SK-N-SH treated with all-trans-retinoic acid at 6 μM for 48 hours (cell line): ENCODE results near the gene P2RY10.

Source experiments
- ATAC-seq: fragments of 200-7000 bp; cut with Tn5 transposase; 3 replicates; pipeline ENCODE4 v1.9.1; 2020; ENCODE audit warnings: mild to moderate bottlenecking, moderate library complexity
- ARNTL ChIP-seq: fragments of 450-650 bp; formaldehyde crosslinking; IDR thresholded peaks from 2 replicates; pipeline ENCODE4 v1.5.0; 2020; ENCODE audit warnings: low read depth, mild to moderate bottlenecking, moderate library complexity, borderline replicate concordance
- BACH2 ChIP-seq: fragments of 250-450 bp; sonication (Bioruptor Pico); IDR thresholded peaks from 2 replicates; pipeline ENCODE4 v1.9.0; 2021; ENCODE audit warnings: mild to moderate bottlenecking, borderline replicate concordance
- CSDC2 ChIP-seq: fragments of 250-450 bp; sonication (Bioruptor Pico); IDR thresholded peaks from 2 replicates; pipeline ENCODE4 v1.5.0; 2020; ENCODE audit warnings: mild to moderate bottlenecking, moderate library complexity
- ESRRG ChIP-seq: fragments of 250-450 bp; sonication (Bioruptor Pico); IDR thresholded peaks from 2 replicates; pipeline ENCODE4 v1.6.1; 2021; ENCODE audit warnings: mild to moderate bottlenecking
- GLIS3 ChIP-seq: fragments of 250-450 bp; sonication (Bioruptor Pico); IDR thresholded peaks from 2 replicates; pipeline ENCODE4 v1.5.0; 2020; ENCODE audit warnings: mild to moderate bottlenecking, moderate library complexity
- ISL1 ChIP-seq: fragments of 250-450 bp; sonication (Bioruptor Pico); IDR thresholded peaks from 2 replicates; pipeline ENCODE4 v2.1.2; 2022; ENCODE audit warnings: mild to moderate bottlenecking, moderate library complexity
- OSR1 ChIP-seq: fragments of 250-450 bp; sonication (Bioruptor Pico); IDR thresholded peaks from 2 replicates; pipeline ENCODE4 v1.8.0; 2022; ENCODE audit warnings: moderate library complexity, mild to moderate bottlenecking, inconsistent platforms
- PPARA ChIP-seq: fragments of 250-450 bp; sonication (Bioruptor Pico); IDR thresholded peaks from 2 replicates; pipeline ENCODE4 v1.5.0; 2020; ENCODE audit warnings: mild to moderate bottlenecking, borderline replicate concordance
- RARB ChIP-seq: fragments of 250-450 bp; sonication (Bioruptor Pico); IDR thresholded peaks from 2 replicates; pipeline ENCODE4 v1.8.0; 2021; ENCODE audit warnings: mild to moderate bottlenecking, moderate library complexity
- SNAI2 ChIP-seq: fragments of 250-450 bp; sonication (Bioruptor Pico); IDR thresholded peaks from 2 replicates; pipeline ENCODE4 v1.5.0; 2020; ENCODE audit warnings: mild to moderate bottlenecking, moderate library complexity
- TCF4 ChIP-seq: fragments of 250-450 bp; sonication (Bioruptor Pico); IDR thresholded peaks from 2 replicates; pipeline ENCODE4 v1.8.0; 2021; ENCODE audit warnings: mild to moderate bottlenecking, moderate library complexity, borderline replicate concordance
- TOX ChIP-seq: fragments of 250-450 bp; sonication (Bioruptor Pico); IDR thresholded peaks from 2 replicates; pipeline ENCODE4 v1.8.0; 2021; ENCODE audit warnings: mild to moderate bottlenecking, moderate library complexity, borderline replicate concordance
- ZFP3 ChIP-seq: fragments of 250-450 bp; sonication (Bioruptor Pico); IDR thresholded peaks from 2 replicates; pipeline ENCODE4 v1.5.0; 2020; ENCODE audit warnings: mild to moderate bottlenecking, moderate library complexity
- ZNF565 ChIP-seq: fragments of 450-650 bp; formaldehyde crosslinking; conservative IDR thresholded peaks from 2 replicates; pipeline ENCODE4 v1.5.0; 2020; ENCODE audit warnings: low read depth, mild to moderate bottlenecking, moderate library complexity
- ZNF70 ChIP-seq: fragments of 450-650 bp; formaldehyde crosslinking; IDR thresholded peaks from 2 replicates; pipeline ENCODE4 v1.5.0; 2020; ENCODE audit warnings: mild to moderate bottlenecking, moderate library complexity
- ZNF8 ChIP-seq: fragments of 450-650 bp; formaldehyde crosslinking; IDR thresholded peaks from 2 replicates; pipeline ENCODE4 v1.5.0; 2020; ENCODE audit warnings: mild to moderate bottlenecking, moderate library complexity
- TF ChIP-seq, protein P1 (sequence below): fragments of 250-450 bp; sonication (Bioruptor Pico); IDR thresholded peaks from 2 replicates; pipeline ENCODE4 v1.8.0; 2020; ENCODE audit warnings: mild to moderate bottlenecking, moderate library complexity, borderline replicate concordance
- TF ChIP-seq, protein P2 (sequence below): fragments of 250-450 bp; sonication (Bioruptor Pico); IDR thresholded peaks from 2 replicates; pipeline ENCODE4 v1.8.0; 2021; ENCODE audit warnings: low read depth, mild to moderate bottlenecking, moderate library complexity, borderline replicate concordance
- TF ChIP-seq, protein P3 (sequence below): fragments of 250-450 bp; sonication (Bioruptor Pico); IDR thresholded peaks from 2 replicates; pipeline ENCODE4 v1.5.0; 2020; ENCODE audit warnings: mild to moderate bottlenecking, moderate library complexity
- TF ChIP-seq, protein P4 (sequence below): fragments of 250-450 bp; sonication (Bioruptor Pico); IDR thresholded peaks from 2 replicates; pipeline ENCODE4 v1.5.1; 2021; ENCODE audit warnings: mild to moderate bottlenecking, moderate library complexity

The P2RY10 gene

DNA sequence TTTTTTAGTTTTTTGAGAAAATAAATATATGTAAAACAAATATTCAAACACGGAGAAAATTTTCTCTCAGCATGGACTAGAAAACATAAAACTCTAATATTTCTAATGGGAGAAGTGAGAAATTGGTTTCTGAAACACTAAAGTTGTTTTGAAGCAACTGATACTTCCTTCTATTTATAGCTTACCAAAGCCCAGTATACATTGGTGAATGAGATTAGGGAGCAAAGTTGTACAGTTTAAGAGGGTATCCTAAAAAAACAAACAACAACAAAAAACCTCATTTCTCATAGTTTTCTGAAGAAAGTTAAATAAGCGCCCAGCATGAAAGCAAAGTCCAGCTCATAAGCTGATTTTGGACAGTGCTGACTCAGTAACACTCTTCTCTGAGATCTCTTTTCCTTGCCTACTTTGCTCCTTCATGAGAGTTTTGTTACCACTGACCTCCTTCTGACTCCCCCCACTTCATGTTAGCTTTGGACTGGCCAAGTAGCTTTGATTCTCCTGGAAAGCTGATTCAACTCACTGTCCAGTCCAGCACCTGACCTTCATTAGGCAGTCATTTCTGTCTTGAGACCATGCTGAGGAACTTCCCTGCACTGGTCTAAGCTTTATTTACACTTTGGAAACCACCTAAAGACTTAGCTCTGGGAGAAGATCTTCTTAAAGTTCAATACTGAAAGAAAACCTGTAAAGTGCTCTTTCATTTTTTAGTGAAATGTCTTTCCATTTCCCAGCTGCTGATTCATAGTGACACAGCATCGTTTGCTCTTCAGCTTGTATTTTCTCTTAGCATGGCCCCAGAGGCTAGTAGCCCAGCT is 21.8 kb upstream of the P2RY10 start:
- TF ChIP-seq, protein P1, sequence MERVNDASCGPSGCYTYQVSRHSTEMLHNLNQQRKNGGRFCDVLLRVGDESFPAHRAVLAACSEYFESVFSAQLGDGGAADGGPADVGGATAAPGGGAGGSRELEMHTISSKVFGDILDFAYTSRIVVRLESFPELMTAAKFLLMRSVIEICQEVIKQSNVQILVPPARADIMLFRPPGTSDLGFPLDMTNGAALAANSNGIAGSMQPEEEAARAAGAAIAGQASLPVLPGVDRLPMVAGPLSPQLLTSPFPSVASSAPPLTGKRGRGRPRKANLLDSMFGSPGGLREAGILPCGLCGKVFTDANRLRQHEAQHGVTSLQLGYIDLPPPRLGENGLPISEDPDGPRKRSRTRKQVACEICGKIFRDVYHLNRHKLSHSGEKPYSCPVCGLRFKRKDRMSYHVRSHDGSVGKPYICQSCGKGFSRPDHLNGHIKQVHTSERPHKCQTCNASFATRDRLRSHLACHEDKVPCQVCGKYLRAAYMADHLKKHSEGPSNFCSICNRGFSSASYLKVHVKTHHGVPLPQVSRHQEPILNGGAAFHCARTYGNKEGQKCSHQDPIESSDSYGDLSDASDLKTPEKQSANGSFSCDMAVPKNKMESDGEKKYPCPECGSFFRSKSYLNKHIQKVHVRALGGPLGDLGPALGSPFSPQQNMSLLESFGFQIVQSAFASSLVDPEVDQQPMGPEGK (CRISPR knock-in tag): no peak
- TF ChIP-seq TOX (CRISPR knock-in tag) (no peak), BACH2 (CRISPR knock-in tag) (no peak), CSDC2 (no peak), ZNF70 (no peak), PPARA (CRISPR knock-in tag) (no peak), GLIS3 (CRISPR knock-in tag) (no peak), SNAI2 (CRISPR knock-in tag) (no peak), OSR1 (CRISPR knock-in tag) (no peak), TCF4 (CRISPR knock-in tag) (no peak)
- TF ChIP-seq, protein P2, sequence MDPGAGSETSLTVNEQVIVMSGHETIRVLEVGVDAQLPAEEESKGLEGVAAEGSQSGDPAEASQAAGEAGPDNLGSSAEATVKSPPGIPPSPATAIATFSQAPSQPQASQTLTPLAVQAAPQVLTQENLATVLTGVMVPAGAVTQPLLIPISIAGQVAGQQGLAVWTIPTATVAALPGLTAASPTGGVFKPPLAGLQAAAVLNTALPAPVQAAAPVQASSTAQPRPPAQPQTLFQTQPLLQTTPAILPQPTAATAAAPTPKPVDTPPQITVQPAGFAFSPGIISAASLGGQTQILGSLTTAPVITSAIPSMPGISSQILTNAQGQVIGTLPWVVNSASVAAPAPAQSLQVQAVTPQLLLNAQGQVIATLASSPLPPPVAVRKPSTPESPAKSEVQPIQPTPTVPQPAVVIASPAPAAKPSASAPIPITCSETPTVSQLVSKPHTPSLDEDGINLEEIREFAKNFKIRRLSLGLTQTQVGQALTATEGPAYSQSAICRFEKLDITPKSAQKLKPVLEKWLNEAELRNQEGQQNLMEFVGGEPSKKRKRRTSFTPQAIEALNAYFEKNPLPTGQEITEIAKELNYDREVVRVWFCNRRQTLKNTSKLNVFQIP (CRISPR knock-in tag): no peak
- TF ChIP-seq, protein P3, sequence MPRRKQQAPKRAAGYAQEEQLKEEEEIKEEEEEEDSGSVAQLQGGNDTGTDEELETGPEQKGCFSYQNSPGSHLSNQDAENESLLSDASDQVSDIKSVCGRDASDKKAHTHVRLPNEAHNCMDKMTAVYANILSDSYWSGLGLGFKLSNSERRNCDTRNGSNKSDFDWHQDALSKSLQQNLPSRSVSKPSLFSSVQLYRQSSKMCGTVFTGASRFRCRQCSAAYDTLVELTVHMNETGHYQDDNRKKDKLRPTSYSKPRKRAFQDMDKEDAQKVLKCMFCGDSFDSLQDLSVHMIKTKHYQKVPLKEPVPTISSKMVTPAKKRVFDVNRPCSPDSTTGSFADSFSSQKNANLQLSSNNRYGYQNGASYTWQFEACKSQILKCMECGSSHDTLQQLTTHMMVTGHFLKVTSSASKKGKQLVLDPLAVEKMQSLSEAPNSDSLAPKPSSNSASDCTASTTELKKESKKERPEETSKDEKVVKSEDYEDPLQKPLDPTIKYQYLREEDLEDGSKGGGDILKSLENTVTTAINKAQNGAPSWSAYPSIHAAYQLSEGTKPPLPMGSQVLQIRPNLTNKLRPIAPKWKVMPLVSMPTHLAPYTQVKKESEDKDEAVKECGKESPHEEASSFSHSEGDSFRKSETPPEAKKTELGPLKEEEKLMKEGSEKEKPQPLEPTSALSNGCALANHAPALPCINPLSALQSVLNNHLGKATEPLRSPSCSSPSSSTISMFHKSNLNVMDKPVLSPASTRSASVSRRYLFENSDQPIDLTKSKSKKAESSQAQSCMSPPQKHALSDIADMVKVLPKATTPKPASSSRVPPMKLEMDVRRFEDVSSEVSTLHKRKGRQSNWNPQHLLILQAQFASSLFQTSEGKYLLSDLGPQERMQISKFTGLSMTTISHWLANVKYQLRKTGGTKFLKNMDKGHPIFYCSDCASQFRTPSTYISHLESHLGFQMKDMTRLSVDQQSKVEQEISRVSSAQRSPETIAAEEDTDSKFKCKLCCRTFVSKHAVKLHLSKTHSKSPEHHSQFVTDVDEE (CRISPR knock-in tag): no peak
- TF ChIP-seq, protein P4, sequence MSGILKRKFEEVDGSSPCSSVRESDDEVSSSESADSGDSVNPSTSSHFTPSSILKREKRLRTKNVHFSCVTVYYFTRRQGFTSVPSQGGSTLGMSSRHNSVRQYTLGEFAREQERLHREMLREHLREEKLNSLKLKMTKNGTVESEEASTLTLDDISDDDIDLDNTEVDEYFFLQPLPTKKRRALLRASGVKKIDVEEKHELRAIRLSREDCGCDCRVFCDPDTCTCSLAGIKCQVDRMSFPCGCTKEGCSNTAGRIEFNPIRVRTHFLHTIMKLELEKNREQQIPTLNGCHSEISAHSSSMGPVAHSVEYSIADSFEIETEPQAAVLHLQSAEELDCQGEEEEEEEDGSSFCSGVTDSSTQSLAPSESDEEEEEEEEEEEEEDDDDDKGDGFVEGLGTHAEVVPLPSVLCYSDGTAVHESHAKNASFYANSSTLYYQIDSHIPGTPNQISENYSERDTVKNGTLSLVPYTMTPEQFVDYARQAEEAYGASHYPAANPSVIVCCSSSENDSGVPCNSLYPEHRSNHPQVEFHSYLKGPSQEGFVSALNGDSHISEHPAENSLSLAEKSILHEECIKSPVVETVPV (CRISPR knock-in tag): no peak
- ATAC-seq: no peak

DNA sequence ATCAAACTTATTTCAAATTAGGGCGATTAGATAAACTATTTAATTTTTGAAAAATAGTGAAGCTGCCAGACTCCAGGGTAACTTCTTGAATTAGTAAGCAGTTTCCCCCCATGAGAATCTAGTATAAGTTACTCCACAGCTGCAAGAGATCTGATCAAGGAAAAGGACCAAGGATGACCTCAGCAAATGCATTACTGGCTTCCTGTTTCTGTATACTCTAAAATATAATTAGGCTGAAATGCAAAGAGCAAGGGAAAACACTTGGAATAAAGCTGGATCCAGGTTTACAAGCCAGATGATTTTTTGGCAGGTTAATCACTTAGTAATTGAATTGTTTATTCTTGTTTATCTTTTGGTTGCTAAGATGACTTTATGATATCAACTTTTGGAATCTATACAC is 13.4 kb upstream of the P2RY10 start:
- no peak for TF ChIP-seq TOX (CRISPR knock-in tag)
- TF ChIP-seq, protein P2 (CRISPR knock-in tag): no peak
- TF ChIP-seq RARB (CRISPR knock-in tag): no peak
- TF ChIP-seq TCF4 (CRISPR knock-in tag): no peak
- TF ChIP-seq, protein P1 (CRISPR knock-in tag): no peak
- no peak for TF ChIP-seq ZFP3 (CRISPR knock-in tag)
- TF ChIP-seq ZNF565: no peak
- TF ChIP-seq ZNF70: no peak
- no peak for TF ChIP-seq BACH2 (CRISPR knock-in tag)
- TF ChIP-seq SNAI2 (CRISPR knock-in tag): no peak
- TF ChIP-seq ISL1 (CRISPR knock-in tag): no peak
- TF ChIP-seq, protein P4 (CRISPR knock-in tag): no peak
- no peak for TF ChIP-seq ZNF8
- TF ChIP-seq ARNTL: no peak
- no peak for TF ChIP-seq ESRRG (CRISPR knock-in tag)
- no peak for ATAC-seq
